GM19035 (cell line): Measurements from ENCODE around the gene AMACR.
A peak's percentile ranks its signal among the peaks of the same experiment; 100 is the strongest.
"Not testable (repeated sequence)": the region's sequence is repeated elsewhere in the genome, so short reads cannot be mapped to it uniquely, and the experiment has no call there.

Experiments
- ATAC-seq: cut with Tn5 transposase; IDR thresholded peaks from one replicate; pipeline ENCODE4 v1.9.1; 2021; ENCODE audit not compliant: unreplicated experiment

AMACR gene

GRCh38 chr5:33973271-33973670 is 34.6 kb downstream of the AMACR start:
- ATAC-seq, result no peak

- ATAC-seq, result peak; percentile 79
Observed at GRCh38 chr5:33969572-33970452, 38.0 kb downstream of the AMACR start.

- no peak for ATAC-seq
Observed at GRCh38 chr5:33968211-33969005, 39.4 kb downstream of the AMACR start.

- ATAC-seq, result no peak
Observed at GRCh38 chr5:33966805-33967204, 41.0 kb downstream of the AMACR start.

DNA sequence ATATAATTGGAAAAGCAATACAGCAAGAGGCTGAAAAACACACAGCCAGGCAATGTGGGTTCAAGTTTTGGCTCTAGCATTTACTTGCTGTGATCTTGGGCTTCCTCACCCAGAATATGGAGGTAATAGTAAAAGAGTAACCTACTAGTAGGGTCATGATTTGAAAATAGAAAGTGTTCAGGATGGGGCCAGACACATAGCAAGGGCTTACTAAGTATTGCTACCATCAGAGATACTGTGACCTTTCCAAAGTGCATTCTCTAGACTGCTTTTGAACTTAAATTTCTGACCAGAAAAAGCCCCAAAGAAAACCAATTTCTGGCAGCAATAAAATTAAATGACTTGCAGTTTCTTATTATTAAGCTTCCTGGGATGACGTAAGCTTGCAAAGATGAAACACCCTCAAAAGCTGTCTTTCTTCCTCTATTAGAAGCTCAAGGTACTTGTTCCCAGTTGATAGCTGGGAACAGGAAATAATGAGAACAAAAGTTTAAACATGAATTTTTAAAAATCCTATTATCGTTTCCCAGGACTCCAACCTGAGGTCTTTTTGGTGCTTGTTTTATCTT is 43.6 kb downstream of the AMACR start:
- no peak for ATAC-seq

- no peak for ATAC-seq
Observed at GRCh38 chr5:33958176-33958575, 49.7 kb downstream of the AMACR start.

GRCh38 chr5:33957577-33958150 is 50.2 kb downstream of the AMACR start:
- no peak for ATAC-seq

DNA sequence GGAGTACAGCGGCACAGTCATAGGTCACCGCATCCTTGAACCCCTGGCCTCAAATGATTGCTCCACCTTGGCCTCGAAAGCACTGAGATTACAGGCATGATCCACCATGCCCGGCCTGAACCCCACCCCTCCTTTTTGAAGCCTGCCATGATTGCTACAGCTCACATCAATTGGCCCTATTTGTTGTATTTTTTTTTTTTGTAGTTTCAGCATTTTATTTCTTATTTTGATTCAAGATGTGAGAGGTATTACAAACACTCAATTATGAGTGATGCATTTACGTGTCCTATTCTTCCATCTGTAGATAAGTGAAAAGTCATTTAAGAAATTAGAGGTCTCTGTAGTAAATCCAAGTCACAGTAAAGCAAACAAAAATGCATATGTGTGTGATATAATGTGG is 55.7 kb downstream of the AMACR start:
- not testable (repeated sequence) for ATAC-seq

GRCh38 chr5:33944543-33945132 is 63.2 kb downstream of the AMACR start:
- no peak for ATAC-seq

DNA sequence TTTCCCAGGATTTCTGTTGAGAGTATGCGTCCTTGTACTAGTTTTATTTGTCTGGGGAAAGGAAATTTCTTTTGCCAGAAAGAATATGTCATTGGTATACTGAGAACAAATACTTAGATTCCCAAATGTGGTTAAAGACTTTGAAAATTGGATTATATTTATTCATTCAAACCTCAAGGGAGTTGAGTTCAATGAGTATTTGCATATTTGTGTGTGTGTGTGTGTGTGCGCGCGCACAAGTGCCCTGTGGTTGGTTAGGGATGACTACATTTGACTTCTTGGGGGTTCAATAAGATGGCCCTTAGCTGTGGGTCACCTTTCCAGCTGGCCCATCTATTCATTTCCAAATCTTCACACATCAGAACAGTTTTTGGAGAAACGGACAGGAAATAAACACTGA is 66.8 kb downstream of the AMACR start:
- no peak for ATAC-seq

DNA sequence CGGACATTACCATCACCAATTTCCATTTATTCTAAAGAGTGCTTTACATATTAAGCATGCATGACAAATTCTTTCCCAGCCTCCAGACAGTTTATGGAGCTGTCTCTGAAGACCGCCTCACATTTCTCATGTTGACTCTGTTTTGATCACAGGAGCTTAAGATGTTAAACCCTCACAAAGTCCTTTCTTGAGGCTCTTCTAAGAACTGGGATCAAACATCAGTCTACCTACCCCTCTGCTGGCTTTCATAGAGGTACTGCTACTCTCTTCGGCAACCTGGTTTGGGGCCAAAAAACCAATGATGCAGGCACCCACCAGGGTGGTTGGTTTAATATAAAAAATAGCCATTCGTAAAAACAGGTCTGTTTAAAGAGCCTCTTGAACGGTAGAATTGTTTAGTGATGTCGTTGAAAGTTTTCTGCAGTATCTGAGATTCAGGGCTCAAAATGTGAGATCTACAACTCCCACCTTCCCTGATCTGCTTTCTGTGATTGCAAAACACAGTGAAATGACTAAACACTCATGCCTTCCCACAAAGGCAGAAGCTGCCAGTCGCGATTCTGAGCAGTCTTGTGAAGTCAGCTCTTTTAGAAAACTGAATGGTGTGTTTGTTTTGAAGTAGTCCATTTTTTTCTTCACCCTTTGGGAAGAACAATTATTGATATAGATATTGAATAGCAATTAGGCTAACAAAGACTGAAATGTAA is 68.1 kb downstream of the AMACR start:
- ATAC-seq, result no peak

- no peak for ATAC-seq
Observed at GRCh38 chr5:33938881-33939280, 69.0 kb downstream of the AMACR start.

DNA sequence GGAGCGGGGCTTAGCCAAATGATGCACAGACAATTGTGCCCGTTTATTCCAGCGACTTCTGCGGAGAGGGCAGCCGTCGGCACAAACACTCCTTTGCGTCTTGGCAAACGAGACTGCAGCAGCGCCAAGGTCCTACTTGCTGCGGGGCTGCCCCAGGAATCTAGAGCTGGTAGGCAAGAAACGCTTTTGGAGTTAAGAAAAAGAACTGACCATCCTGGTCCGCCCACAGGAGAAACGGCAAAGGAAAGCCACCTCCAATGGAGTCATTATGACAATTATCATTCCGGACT is 69.4 kb downstream of the AMACR start:
- ATAC-seq, result no peak

DNA sequence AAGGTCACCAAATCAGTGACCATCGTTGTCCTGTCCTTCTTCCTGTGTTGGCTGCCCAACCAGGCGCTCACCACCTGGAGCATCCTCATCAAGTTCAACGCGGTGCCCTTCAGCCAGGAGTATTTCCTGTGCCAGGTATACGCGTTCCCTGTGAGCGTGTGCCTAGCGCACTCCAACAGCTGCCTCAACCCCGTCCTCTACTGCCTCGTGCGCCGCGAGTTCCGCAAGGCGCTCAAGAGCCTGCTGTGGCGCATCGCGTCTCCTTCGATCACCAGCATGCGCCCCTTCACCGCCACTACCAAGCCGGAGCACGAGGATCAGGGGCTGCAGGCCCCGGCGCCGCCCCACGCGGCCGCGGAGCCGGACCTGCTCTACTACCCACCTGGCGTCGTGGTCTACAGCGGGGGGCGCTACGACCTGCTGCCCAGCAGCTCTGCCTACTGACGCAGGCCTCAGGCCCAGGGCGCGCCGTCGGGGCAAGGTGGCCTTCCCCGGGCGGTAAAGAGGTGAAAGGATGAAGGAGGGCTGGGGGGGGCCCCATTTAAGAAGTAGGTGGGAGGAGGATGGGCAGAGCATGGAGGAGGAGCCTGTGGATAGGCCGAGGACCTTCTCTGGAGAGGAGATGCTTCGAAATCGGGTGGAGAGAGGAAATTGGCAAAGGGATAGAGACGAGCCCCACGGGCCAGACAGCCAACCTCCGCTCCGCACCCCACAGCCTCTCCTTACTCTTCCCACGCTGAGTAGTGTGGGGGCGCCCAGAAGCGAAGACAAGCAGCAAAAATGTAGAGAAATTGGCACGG is 69.9 kb downstream of the AMACR start:
- no peak for ATAC-seq

- ATAC-seq, result no peak
Observed at GRCh38 chr5:33937017-33937706, 70.7 kb downstream of the AMACR start.

DNA sequence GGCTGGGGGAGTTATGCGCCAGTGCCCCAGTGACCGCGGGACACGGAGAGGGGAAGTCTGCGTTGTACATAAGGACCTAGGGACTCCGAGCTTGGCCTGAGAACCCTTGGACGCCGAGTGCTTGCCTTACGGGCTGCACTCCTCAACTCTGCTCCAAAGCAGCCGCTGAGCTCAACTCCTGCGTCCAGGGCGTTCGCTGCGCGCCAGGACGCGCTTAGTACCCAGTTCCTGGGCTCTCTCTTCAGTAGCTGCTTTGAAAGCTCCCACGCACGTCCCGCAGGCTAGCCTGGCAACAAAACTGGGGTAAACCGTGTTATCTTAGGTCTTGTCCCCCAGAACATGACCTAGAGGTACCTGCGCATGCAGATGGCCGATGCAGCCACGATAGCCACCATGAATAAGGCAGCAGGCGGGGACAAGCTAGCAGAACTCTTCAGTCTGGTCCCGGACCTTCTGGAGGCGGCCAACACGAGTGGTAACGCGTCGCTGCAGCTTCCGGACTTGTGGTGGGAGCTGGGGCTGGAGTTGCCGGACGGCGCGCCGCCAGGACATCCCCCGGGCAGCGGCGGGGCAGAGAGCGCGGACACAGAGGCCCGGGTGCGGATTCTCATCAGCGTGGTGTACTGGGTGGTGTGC is 71.4 kb downstream of the AMACR start, which contains the start of gene RXFP3:
TSS of gene RXFP3 (plus strand) at position 6 of the 636 bp plus-strand sequence. CDS start at position 361, 355 bp downstream.
- no peak for ATAC-seq
